ENCODE measurements around the gene SECTM1. TPM values are rescaled to one million over a fixed set of nuclear protein-coding genes. Genes with fewer than 3 reads are reported as not detected.

SECTM1 gene
- total RNA-seq, 5 donors from 2014 or later (not counting 1 experiment from before 2014, with no cell fraction given), result 1.3 to 5.1 (median 4.4) TPM

DNA sequence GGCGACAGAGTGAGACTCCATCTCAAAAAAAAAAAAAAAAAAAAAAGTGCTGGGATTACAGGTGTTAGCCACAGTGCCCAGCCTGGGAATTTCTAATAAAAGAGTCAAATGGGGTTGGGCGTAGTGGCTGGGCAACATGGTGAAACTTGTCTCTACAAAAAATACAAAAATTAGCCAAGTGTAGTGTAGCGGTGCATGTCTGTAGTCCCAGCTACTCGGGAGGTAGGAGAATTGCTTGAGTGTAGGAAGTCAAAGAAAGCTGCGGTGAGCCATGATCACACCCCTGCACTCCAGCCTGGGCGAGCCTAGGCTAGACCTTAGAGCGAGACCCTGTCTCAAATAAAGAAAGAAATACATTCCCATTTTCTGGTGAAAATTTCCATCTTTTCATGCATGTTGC, 35.6 kb upstream of the SECTM1 start:
- H3K27ac Mint-ChIP-seq, result no peak overlapping the region

DNA sequence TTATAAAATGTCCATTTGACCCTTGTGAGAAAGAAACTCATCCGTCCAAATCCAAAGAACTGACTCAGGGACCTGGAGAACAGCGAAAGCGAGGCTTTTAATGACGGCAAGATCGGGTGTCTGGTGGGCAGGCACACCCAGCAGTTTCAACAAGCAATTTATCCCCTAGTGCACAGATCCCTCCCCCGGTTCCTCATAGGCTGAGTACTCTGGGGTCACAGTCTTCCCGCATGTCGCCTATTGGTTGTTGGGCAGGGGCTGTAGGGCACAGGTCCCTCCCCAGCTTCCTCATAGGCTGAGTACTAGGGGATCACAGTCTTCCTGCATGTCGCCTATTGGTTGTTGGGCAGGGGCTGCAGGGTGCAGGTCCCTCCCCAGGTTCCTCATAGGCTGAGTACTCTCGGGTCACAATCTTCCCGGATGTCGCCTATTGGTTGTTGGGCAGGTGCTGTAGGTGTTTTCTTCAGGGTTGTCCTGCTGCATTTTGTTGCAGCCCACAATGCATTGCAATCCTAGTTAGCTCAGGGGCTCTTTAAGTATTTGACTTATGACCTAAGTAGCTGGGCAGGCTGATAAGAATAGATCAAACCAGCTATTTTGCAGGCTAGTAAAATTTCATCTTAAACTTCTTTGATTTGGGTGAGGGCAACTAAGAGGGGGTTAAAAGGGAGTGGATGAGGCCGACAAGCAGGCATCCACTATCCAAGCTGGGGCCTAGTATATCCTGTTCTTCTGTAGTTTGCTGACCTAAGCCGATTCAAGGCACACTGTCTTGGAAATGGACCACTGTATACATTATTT, 34.4 kb upstream of the SECTM1 start:
- Histone ChIP-seq H3K9me3 (no peaks in the 10 kb centered on the region), H3K36me3 (ENCODE audit: control insufficient read depth in 2 of 2, extremely low read depth in 1 of 2, insufficient read depth in 1 of 2, low read length in 1 of 2) (no peaks in the 10 kb centered on the region), H3K4me1 (ENCODE audit: control insufficient read depth in 1 of 2, extremely low read depth in 1 of 2, insufficient read depth in 2 of 2, low read length in 2 of 2) (peaks cover 2 to 12% of the 10 kb centered on the region in 2 experiments), H3K27me3 (replicated peaks in 1 of 2; ENCODE audit: control insufficient read depth in 2 of 2, extremely low read depth in 1 of 2, insufficient read depth in 2 of 2, low read length in 1 of 2) (peaks cover 4 to 45% of the 10 kb centered on the region in 2 experiments), H3K4me3 (ENCODE audit: control insufficient read depth in 1 of 2, extremely low read depth in 1 of 2, low read length in 1 of 2) (no peak overlapping the region), H3K27ac (ENCODE audit: low read length) (no peak overlapping the region)
- no peak overlapping the region for H3K27ac Mint-ChIP-seq
- no peaks in the 10 kb centered on the region for H3K9me3 Mint-ChIP-seq
- ATAC-seq (replicated peaks in 1 of 4) (no peak), DNase-seq (no peak)
- CTCF ChIA-PET, result no interaction called here
- H3K36me3 Mint-ChIP-seq, result no peaks in the 10 kb centered on the region
- POLR2A ChIA-PET, result interaction anchor here in 1 of 2 donors (0.5 kb wide), 1 partner anchor 170 kb away, joined by 4 read pairs; no protein-coding TSS in a partner anchor
- peaks cover 9 to 15% (median 13%) of the 10 kb centered on the region in 3 donors for H3K4me1 Mint-ChIP-seq
- 89% methylated on average over 9 of the region's 14 CpGs for WGBS (ENCODE audit: insufficient coverage)
- peaks cover 18 to 37% of the 10 kb centered on the region in 2 donors for H3K27me3 Mint-ChIP-seq
- H3K4me3 Mint-ChIP-seq, result no peak overlapping the region

More for the DNA sequence above, 35.6 kb upstream of the SECTM1 start:
- no peaks in the 10 kb centered on the region for H3K36me3 Mint-ChIP-seq
- Histone ChIP-seq H3K4me3 (ENCODE audit: control insufficient read depth in 1 of 2, extremely low read depth in 1 of 2, low read length in 1 of 2) (no peak overlapping the region), H3K27ac (ENCODE audit: low read length) (no peak overlapping the region), H3K4me1 (ENCODE audit: control insufficient read depth in 1 of 2, extremely low read depth in 1 of 2, insufficient read depth in 2 of 2, low read length in 2 of 2) (peaks cover 2 to 12% of the 10 kb centered on the region in 2 experiments), H3K27me3 (replicated peaks in 1 of 2; ENCODE audit: control insufficient read depth in 2 of 2, extremely low read depth in 1 of 2, insufficient read depth in 2 of 2, low read length in 1 of 2) (peaks cover 4 to 56% of the 10 kb centered on the region in 2 experiments), H3K9me3 (no peaks in the 10 kb centered on the region), H3K36me3 (ENCODE audit: control insufficient read depth in 2 of 2, extremely low read depth in 1 of 2, insufficient read depth in 1 of 2, low read length in 1 of 2) (no peaks in the 10 kb centered on the region)
- ATAC-seq (replicated peaks in 1 of 4) (no peak), DNase-seq (no peak)
- ChIA-PET CTCF (interaction anchor here in 1 of 2 donors (0.5 kb wide), 1 partner anchor 514 kb away, joined by 4 read pairs; no protein-coding TSS in a partner anchor), POLR2A (no interaction called here)
- 100% methylated on average over 1 of the region's 7 CpGs for WGBS (ENCODE audit: insufficient coverage)
- peaks cover 10 to 17% (median 17%) of the 10 kb centered on the region in 3 donors for H3K4me1 Mint-ChIP-seq
- peaks cover 21 to 45% of the 10 kb centered on the region in 2 donors for H3K27me3 Mint-ChIP-seq
- H3K4me3 Mint-ChIP-seq, result no peak overlapping the region
- H3K9me3 Mint-ChIP-seq, result no peaks in the 10 kb centered on the region

DNA sequence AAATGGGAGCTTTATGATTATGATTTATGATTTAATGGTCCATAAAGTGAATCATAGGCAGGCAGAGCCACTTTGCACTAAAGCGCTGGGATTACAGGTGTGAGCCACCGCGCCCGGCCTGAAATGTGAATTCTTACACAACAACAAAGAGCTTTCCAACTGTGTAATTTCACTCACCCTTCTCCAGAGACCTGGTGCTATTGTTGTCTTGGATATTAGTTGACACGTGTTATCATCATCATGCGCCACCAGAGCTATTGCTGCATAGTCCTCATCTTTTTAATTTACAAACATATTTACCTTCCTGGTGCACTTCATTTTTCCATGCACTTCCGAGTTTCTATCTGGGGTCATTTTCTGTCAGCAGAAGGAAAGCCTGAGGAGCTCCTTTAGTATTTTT, 33.2 kb upstream of the SECTM1 start:
- H3K4me3 ChIP-seq (ENCODE audit: control insufficient read depth in 1 of 2, extremely low read depth in 1 of 2, low read length in 1 of 2), result no peak overlapping the region
- Mint-ChIP-seq H3K27me3 (peaks cover 12 to 32% of the 10 kb centered on the region in 2 donors), H3K36me3 (no peaks in the 10 kb centered on the region), H3K4me1 (peaks cover 6 to 10% (median 7%) of the 10 kb centered on the region in 3 donors), H3K4me3 (no peak overlapping the region), H3K9me3 (no peaks in the 10 kb centered on the region), H3K27ac (no peak overlapping the region)
- peaks cover 2 to 12% of the 10 kb centered on the region in 2 experiments for H3K4me1 ChIP-seq (ENCODE audit: control insufficient read depth in 1 of 2, extremely low read depth in 1 of 2, insufficient read depth in 2 of 2, low read length in 2 of 2)
- H3K36me3 ChIP-seq (ENCODE audit: control insufficient read depth in 2 of 2, extremely low read depth in 1 of 2, insufficient read depth in 1 of 2, low read length in 1 of 2), result no peaks in the 10 kb centered on the region
- no peak overlapping the region for H3K27ac ChIP-seq (ENCODE audit: low read length)
- H3K9me3 ChIP-seq, result no peaks in the 10 kb centered on the region
- ChIA-PET POLR2A (no interaction called here), CTCF (no interaction called here)
- DNase-seq, result no peak
- WGBS (ENCODE audit: insufficient coverage), result no CpG with 5 or more reads among the region's 7 CpGs
- H3K27me3 ChIP-seq (replicated peaks in 1 of 2; ENCODE audit: control insufficient read depth in 2 of 2, extremely low read depth in 1 of 2, insufficient read depth in 2 of 2, low read length in 1 of 2), result peaks cover 4 to 34% of the 10 kb centered on the region in 2 experiments
- ATAC-seq (replicated peaks in 1 of 4), result no peak

DNA sequence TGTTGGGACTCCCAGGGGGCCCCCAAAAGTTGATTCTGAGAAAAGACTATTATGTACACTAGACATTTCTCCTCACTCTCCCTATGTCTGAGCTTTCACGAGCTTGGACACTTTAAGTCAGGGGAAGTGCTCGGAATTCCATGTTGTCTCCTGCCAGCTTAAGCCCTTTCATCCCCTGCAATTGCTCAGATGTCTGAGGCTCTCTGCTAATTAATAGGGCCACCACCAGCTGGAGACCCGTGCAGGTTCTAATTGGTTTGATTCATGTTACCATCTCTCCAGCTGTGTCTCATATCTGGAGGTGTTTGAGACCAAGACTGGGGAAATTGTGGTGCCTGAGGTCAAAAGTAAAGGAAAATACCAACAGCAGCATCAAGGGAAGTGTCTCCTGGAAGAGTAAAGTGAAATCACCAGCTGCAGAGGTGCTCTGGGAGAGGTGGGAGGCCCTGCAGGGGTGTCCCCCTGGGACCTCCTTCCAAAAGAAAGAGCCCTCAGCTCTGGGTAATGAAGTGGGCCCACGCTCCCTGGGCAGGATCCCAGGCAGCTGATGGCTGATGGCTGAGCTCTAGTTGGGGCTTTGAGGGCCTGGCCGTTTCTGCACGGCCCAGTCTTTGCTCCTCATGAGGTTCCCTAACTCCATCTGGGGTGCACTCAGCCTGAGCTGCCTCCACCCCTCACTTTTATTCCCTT, 32.2 kb upstream of the SECTM1 start:
- POLR2A ChIA-PET, result no interaction called here
- H3K9me3 Mint-ChIP-seq, result no peaks in the 10 kb centered on the region
- DNase-seq, result no peak
- peaks cover 0 to 5% of the 10 kb centered on the region in 2 experiments for H3K4me1 ChIP-seq (ENCODE audit: control insufficient read depth in 1 of 2, extremely low read depth in 1 of 2, insufficient read depth in 2 of 2, low read length in 2 of 2)
- H3K4me1 Mint-ChIP-seq, result peaks cover 2 to 5% (median 2%) of the 10 kb centered on the region in 3 donors
- H3K36me3 Mint-ChIP-seq, result no peaks in the 10 kb centered on the region
- CTCF ChIA-PET, result no interaction called here
- ATAC-seq (replicated peaks in 1 of 4), result no peak
- peaks cover 4 to 27% of the 10 kb centered on the region in 2 experiments for H3K27me3 ChIP-seq (replicated peaks in 1 of 2; ENCODE audit: control insufficient read depth in 2 of 2, extremely low read depth in 1 of 2, insufficient read depth in 2 of 2, low read length in 1 of 2)
- 56% methylated on average over 4 of the region's 6 CpGs for WGBS (ENCODE audit: insufficient coverage)
- no peak overlapping the region for H3K4me3 ChIP-seq (ENCODE audit: control insufficient read depth in 1 of 2, extremely low read depth in 1 of 2, low read length in 1 of 2)
- no peak overlapping the region for H3K27ac ChIP-seq (ENCODE audit: low read length)
- no peak overlapping the region for H3K27ac Mint-ChIP-seq
- H3K4me3 Mint-ChIP-seq, result no peak overlapping the region
- H3K9me3 ChIP-seq, result no peaks in the 10 kb centered on the region
- H3K36me3 ChIP-seq (ENCODE audit: control insufficient read depth in 2 of 2, extremely low read depth in 1 of 2, insufficient read depth in 1 of 2, low read length in 1 of 2), result no peaks in the 10 kb centered on the region
- H3K27me3 Mint-ChIP-seq, result peaks cover 8 to 26% of the 10 kb centered on the region in 2 donors

DNA sequence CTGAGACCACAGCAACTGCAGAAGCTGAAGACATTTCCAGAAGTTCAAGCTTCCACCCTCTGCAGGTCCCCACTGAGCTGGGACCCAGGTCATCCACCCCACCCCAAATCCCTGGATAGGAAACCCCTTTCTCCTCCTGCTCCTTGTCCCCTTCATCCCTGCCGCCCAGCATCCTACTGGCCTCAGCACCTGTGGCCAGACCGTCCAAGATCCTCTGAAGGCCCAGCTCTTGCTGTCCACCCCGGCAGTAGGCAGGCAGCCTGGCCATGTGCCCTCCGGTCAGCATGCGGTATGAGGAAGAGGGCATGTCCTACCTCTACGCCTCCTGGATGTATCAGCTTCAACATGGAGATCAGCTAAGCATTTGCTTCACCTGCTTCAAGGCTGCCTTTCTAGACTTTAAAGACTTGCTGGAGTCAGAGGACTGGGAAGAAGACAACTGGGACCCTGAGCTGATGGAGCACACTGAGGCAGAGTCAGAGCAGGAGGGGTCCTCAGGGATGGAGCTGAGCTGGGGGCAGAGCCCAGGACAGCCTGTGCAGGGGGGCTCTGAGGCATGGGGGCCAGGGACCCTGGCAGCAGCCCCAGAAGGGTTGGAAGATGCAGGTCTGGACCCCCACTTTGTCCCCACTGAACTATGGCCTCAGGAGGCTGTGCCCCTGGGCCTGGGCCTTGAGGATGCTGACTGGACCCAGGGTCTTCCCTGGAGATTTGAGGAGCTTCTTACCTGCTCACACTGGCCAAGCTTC, 28.5 kb upstream of the SECTM1 start:
- no peaks in the 10 kb centered on the region for H3K36me3 ChIP-seq (ENCODE audit: control insufficient read depth in 2 of 2, extremely low read depth in 1 of 2, insufficient read depth in 1 of 2, low read length in 1 of 2)
- Mint-ChIP-seq H3K4me1 (peaks cover 7 to 11% (median 7%) of the 10 kb centered on the region in 3 donors), H3K9me3 (no peaks in the 10 kb centered on the region), H3K36me3 (no peaks in the 10 kb centered on the region), H3K4me3 (no peak overlapping the region), H3K27me3 (peaks cover 4 to 9% of the 10 kb centered on the region in 2 donors), H3K27ac (no peak overlapping the region)
- no peaks in the 10 kb centered on the region for H3K9me3 ChIP-seq
- CTCF ChIA-PET, result interaction anchor here in 1 of 2 donors (0.6 kb wide), 1 partner anchor 9 kb away, joined by 3 read pairs; no protein-coding TSS in a partner anchor
- H3K4me3 ChIP-seq (ENCODE audit: control insufficient read depth in 1 of 2, extremely low read depth in 1 of 2, low read length in 1 of 2), result no peak overlapping the region
- H3K4me1 ChIP-seq (ENCODE audit: control insufficient read depth in 1 of 2, extremely low read depth in 1 of 2, insufficient read depth in 2 of 2, low read length in 2 of 2), result peaks cover 0 to 4% of the 10 kb centered on the region in 2 experiments
- peaks cover 0 to 25% of the 10 kb centered on the region in 2 experiments for H3K27me3 ChIP-seq (replicated peaks in 1 of 2; ENCODE audit: control insufficient read depth in 2 of 2, extremely low read depth in 1 of 2, insufficient read depth in 2 of 2, low read length in 1 of 2)
- 96% methylated on average over 6 of the region's 6 CpGs for WGBS (ENCODE audit: insufficient coverage)
- POLR2A ChIA-PET, result no interaction called here
- no peak overlapping the region for H3K27ac ChIP-seq (ENCODE audit: low read length)
- DNase-seq, result no peak
- no peak for ATAC-seq (replicated peaks in 1 of 4)

Data from T-cell (primary cell).